ENCODE measurements around the gene CLPSL2.

CLPSL2 gene

GRCh38 chr6:35777356-35778102 lies 1.1 kb downstream of the CLPSL2 start:
- TF ChIP-seq CTCF (IDR thresholded peaks at IDR 0.05; ENCODE audit: low read length): no peak
- TF ChIP-seq EZH2phosphoT487 (IDR thresholded peaks at IDR 0.05; ENCODE audit: low read length): no peak
- no peak for TF ChIP-seq EZH2 (optimal IDR thresholded peaks at IDR 0.05; ENCODE audit: low read depth, low read length)
- Histone ChIP-seq H4K20me1 (ENCODE audit: insufficient read depth, low read length) (no peaks in the 10 kb centered on the region), H3K79me2 (ENCODE audit: low read length) (no peaks in the 10 kb centered on the region), H3K9me2 (replicated peaks; ENCODE audit: insufficient read depth, low read length) (no peaks in the 10 kb centered on the region), H3K4me2 (ENCODE audit: low read depth, low read length) (no peak overlapping the region), H3K4me3 (ENCODE audit: low read length) (no peak overlapping the region), H3K36me3 (replicated peaks; ENCODE audit: insufficient read depth, low read length) (no peaks in the 10 kb centered on the region), H2AFZ (ENCODE audit: low read length) (no peak overlapping the region), H3K27me3 (replicated peaks; ENCODE audit: insufficient read depth, low read length) (peaks cover 10% of the 10 kb centered on the region), H3K27ac (ENCODE audit: low read length) (no peak overlapping the region), H3F3A (ENCODE audit: insufficient read depth, low read length) (no peaks in the 10 kb centered on the region), H3K9me3 (replicated peaks; ENCODE audit: insufficient read depth, low read length) (no peaks in the 10 kb centered on the region), H3K9ac (ENCODE audit: low read length) (no peak overlapping the region), H3K4me1 (ENCODE audit: low read length) (no peaks in the 10 kb centered on the region)
- DNase-seq: no peak

- Histone ChIP-seq H3K27me3 (replicated peaks; ENCODE audit: insufficient read depth, low read length) (peaks cover 10% of the 10 kb centered on the region), H3K36me3 (replicated peaks; ENCODE audit: insufficient read depth, low read length) (no peaks in the 10 kb centered on the region), H3K79me2 (ENCODE audit: low read length) (no peaks in the 10 kb centered on the region), H3K4me2 (ENCODE audit: low read depth, low read length) (no peak overlapping the region), H3K9ac (ENCODE audit: low read length) (no peak overlapping the region), H4K20me1 (ENCODE audit: insufficient read depth, low read length) (no peaks in the 10 kb centered on the region), H3K9me3 (replicated peaks; ENCODE audit: insufficient read depth, low read length) (no peaks in the 10 kb centered on the region), H3K4me1 (ENCODE audit: low read length) (no peaks in the 10 kb centered on the region), H3K9me2 (replicated peaks; ENCODE audit: insufficient read depth, low read length) (no peaks in the 10 kb centered on the region), H3K4me3 (ENCODE audit: low read length) (no peak overlapping the region), H2AFZ (ENCODE audit: low read length) (no peak overlapping the region), H3K27ac (ENCODE audit: low read length) (no peak overlapping the region), H3F3A (ENCODE audit: insufficient read depth, low read length) (no peaks in the 10 kb centered on the region)
- no peak for DNase-seq
- TF ChIP-seq EZH2 (optimal IDR thresholded peaks at IDR 0.05; ENCODE audit: low read depth, low read length): no peak
- TF ChIP-seq CTCF (IDR thresholded peaks at IDR 0.05; ENCODE audit: low read length): no peak
- TF ChIP-seq EZH2phosphoT487 (IDR thresholded peaks at IDR 0.05; ENCODE audit: low read length): no peak
Observed at GRCh38 chr6:35778437-35778836, 2.0 kb downstream of the CLPSL2 start.

- TF ChIP-seq EZH2 (optimal IDR thresholded peaks at IDR 0.05; ENCODE audit: low read depth, low read length) (no peak), EZH2phosphoT487 (IDR thresholded peaks at IDR 0.05; ENCODE audit: low read length) (no peak), CTCF (IDR thresholded peaks at IDR 0.05; ENCODE audit: low read length) (no peak)
- no peak within 1 kb of the TSS for H3K9ac ChIP-seq (ENCODE audit: low read length)
- H3K4me2 ChIP-seq (ENCODE audit: low read depth, low read length): no peak within 1 kb of the TSS
- H2AFZ ChIP-seq (ENCODE audit: low read length): no peak within 1 kb of the TSS
- DNase-seq: no peak
- H3K9me3 ChIP-seq (replicated peaks; ENCODE audit: insufficient read depth, low read length): no peaks in the 10 kb centered on the region
- H3K36me3 ChIP-seq (replicated peaks; ENCODE audit: insufficient read depth, low read length): no peaks in the 10 kb centered on the region
- H3K79me2 ChIP-seq (ENCODE audit: low read length): no peaks in the 10 kb centered on the region
- H3F3A ChIP-seq (ENCODE audit: insufficient read depth, low read length): no peaks in the 10 kb centered on the region
- peaks cover 8% of the 10 kb centered on the region for H3K27me3 ChIP-seq (replicated peaks; ENCODE audit: insufficient read depth, low read length)
- no peaks in the 10 kb centered on the region for H3K4me1 ChIP-seq (ENCODE audit: low read length)
- H4K20me1 ChIP-seq (ENCODE audit: insufficient read depth, low read length): no peaks in the 10 kb centered on the region
- no peaks in the 10 kb centered on the region for H3K9me2 ChIP-seq (replicated peaks; ENCODE audit: insufficient read depth, low read length)
- H3K4me3 ChIP-seq (ENCODE audit: low read length): no peak within 1 kb of the TSS
- H3K27ac ChIP-seq (ENCODE audit: low read length): no peak within 1 kb of the TSS
Observed at GRCh38 chr6:35780719-35781118, 4.3 kb downstream of the CLPSL2 start, which contains the start of gene CLPSL1. Gene CLPSL1, plus strand, starts transcription at chr6:35781019. Its CDS starts 92 bp downstream, at chr6:35781111.

All from MM.1S (cell line).